PC-3 (cell line): Measurements from ENCODE around the gene HLA-G. TPM values are rescaled to one million over a fixed set of nuclear protein-coding genes. Genes with fewer than 3 reads are reported as not detected.
A peak's percentile ranks its signal among the peaks of the same experiment; 100 is the strongest.

Experiments
- ATAC-seq: fragments of 200-7000 bp; cut with Tn5 transposase; 2 replicates; pipeline ENCODE4 v1.9.1; 2020; ENCODE audit warnings: mild to moderate bottlenecking, moderate library complexity
- BruUV-seq: library from RNA; stranded (reverse); fragments of 400-500 nt; replicated peaks from 2 replicates; lab custom pipeline; 2021; lab: Mats Ljungman, UMichigan
- CTCF ChIA-PET: fragments of 300-600 bp; sonication (Branson Sonifier 250); formaldehyde crosslinking; loops from one replicate; lab custom pipeline; 2022; ENCODE audit warnings: antibody characterized with exemption; lab: Charles Lee
- POLR2A ChIA-PET: fragments of 300-600 bp; sonication (Branson Sonifier 250); formaldehyde crosslinking; loops from one replicate; lab custom pipeline; 2022; ENCODE audit warnings: antibody characterized with exemption; ENCODE audit not compliant: unreplicated experiment; lab: Charles Lee
- DNase-seq: peaks from one replicate; pipeline ENCODE4 v3.0.0-alpha.2; 2015
- H2AFZ ChIP-seq: fragments of 300-600 bp; sonication (generic); 2 replicates; pipeline ENCODE4 v1.6.0; 2016; ENCODE audit warnings: antibody characterized with exemption, low read length
- H3F3A ChIP-seq: fragments of 300-600 bp; sonication (generic); one replicate; pipeline ENCODE4 v1.6.0; 2017; ENCODE audit warnings: antibody characterized with exemption, low read length, control low read depth, mild to moderate bottlenecking; ENCODE audit not compliant: unreplicated experiment
- H3K27ac ChIP-seq: fragments of 300-600 bp; sonication (generic); 2 replicates; pipeline ENCODE4 v1.5.1; 2016; ENCODE audit warnings: mild to moderate bottlenecking, low read length
- H3K27me3 ChIP-seq: fragments of 300-600 bp; sonication (generic); 2 replicates; pipeline ENCODE4 v1.6.1; 2016; ENCODE audit warnings: low read length, mixed read lengths
- H3K36me3 ChIP-seq: fragments of 300-600 bp; sonication (generic); 2 replicates; pipeline ENCODE4 v1.6.1; 2016; ENCODE audit warnings: low read depth, mixed run types, low read length, mixed read lengths
- H3K4me1 ChIP-seq: fragments of 300-600 bp; sonication (generic); 2 replicates; pipeline ENCODE4 v1.5.1; 2016; ENCODE audit warnings: low read length; ENCODE audit not compliant: insufficient read depth
- H3K4me2 ChIP-seq: fragments of 300-600 bp; sonication (generic); 2 replicates; pipeline ENCODE4 v1.6.0; 2016; ENCODE audit warnings: low read length
- H3K4me3 ChIP-seq: fragments of 300-600 bp; sonication (generic); 2 replicates; pipeline ENCODE4 v1.5.1; 2016; ENCODE audit warnings: mild to moderate bottlenecking, low read length, mixed read lengths
- H3K79me2 ChIP-seq: fragments of 300-600 bp; sonication (generic); 2 replicates; pipeline ENCODE4 v1.6.1; 2017; ENCODE audit warnings: low read length, mixed read lengths
- H3K9ac ChIP-seq: fragments of 300-600 bp; sonication (generic); 2 replicates; pipeline ENCODE4 v1.6.0; 2016; ENCODE audit warnings: mild to moderate bottlenecking, low read length
- H3K9me2 ChIP-seq: fragments of 300-600 bp; sonication (generic); replicated peaks from 2 replicates; pipeline ENCODE4 v1.6.1; 2016; ENCODE audit warnings: mixed run types, low read length, mixed read lengths
- H3K9me3 ChIP-seq: fragments of 300-600 bp; sonication (generic); 2 replicates; pipeline ENCODE4 v1.6.1; 2016; ENCODE audit warnings: low read length, mixed read lengths
- H4K20me1 ChIP-seq: fragments of 300-600 bp; sonication (generic); 2 replicates; pipeline ENCODE4 v1.6.1; 2016; ENCODE audit warnings: low read length, mixed read lengths
- CTCF ChIP-seq: fragments of 300-600 bp; sonication (generic); conservative IDR thresholded peaks from 2 replicates; pipeline ENCODE4 v1.5.1; 2017; ENCODE audit warnings: antibody characterized with exemption, low read depth, mild to moderate bottlenecking, low read length
- EZH2 ChIP-seq: fragments of 300-600 bp; sonication (generic); IDR thresholded peaks from one replicate; pipeline ENCODE4 v1.6.1; 2017; ENCODE audit warnings: antibody characterized with exemption, mild to moderate bottlenecking, low read length; ENCODE audit not compliant: unreplicated experiment
- EZH2phosphoT487 ChIP-seq: fragments of 300-600 bp; sonication (generic); IDR thresholded peaks from 2 replicates; pipeline ENCODE4 v1.6.1; 2018; ENCODE audit warnings: mild to moderate bottlenecking, antibody characterized with exemption, low read length, borderline replicate concordance
- intact Hi-C: fragments of 100-400 bp; cut with micrococcal nuclease; formaldehyde crosslinking; loops from 2 replicates; pipeline ENCODE4 v1.9.0; 2023
- total RNA-seq: library from RNA; depleted of rRNA; stranded (reverse); fragments of >200 nt; gene quantifications from 2 replicates; pipeline ENCODE4 v1.2.3, GENCODE V29; 2014

Gene HLA-G
- total RNA-seq, 1 experiment from 2014 or later: not detected

GRCh38 chr6:29815118-29815750 is 12.4 kb upstream of the HLA-G start:
- intact Hi-C loops: no loop called here
- BruUV-seq: no TSS peak
- POLR2A ChIA-PET: no interaction called here
- Histone ChIP-seq H4K20me1 (no peaks in the 10 kb centered on the region), H3K4me3 (no peak overlapping the region), H3K27me3 (no peaks in the 10 kb centered on the region), H3K9me3 (no peaks in the 10 kb centered on the region), H3K4me2 (no peak overlapping the region), H3K9me2 (no peaks in the 10 kb centered on the region), H3K79me2 (no peaks in the 10 kb centered on the region), H3K9ac (no peak overlapping the region), H3K4me1 (peaks cover 8% of the 10 kb centered on the region; the same call in 1 of the 2 replicates), H3F3A (no peaks in the 10 kb centered on the region), H3K36me3 (no peaks in the 10 kb centered on the region), H3K27ac (no peak overlapping the region), H2AFZ (no peak overlapping the region)
- DNase-seq (no peak), ATAC-seq (no peak)
- CTCF ChIA-PET: no interaction called here
- TF ChIP-seq EZH2phosphoT487 (no peak), EZH2 (no peak), CTCF (no peak)

GRCh38 chr6:29816030-29816429 is 11.6 kb upstream of the HLA-G start:
- Histone ChIP-seq H3K4me3 (no peak overlapping the region), H4K20me1 (no peaks in the 10 kb centered on the region), H3K4me1 (peaks cover 8% of the 10 kb centered on the region; the same call in 1 of the 2 replicates), H3K9ac (no peak overlapping the region), H3K27me3 (no peaks in the 10 kb centered on the region), H3K9me3 (no peaks in the 10 kb centered on the region), H3K36me3 (no peaks in the 10 kb centered on the region), H3K27ac (no peak overlapping the region), H3F3A (no peaks in the 10 kb centered on the region), H3K4me2 (no peak overlapping the region), H3K79me2 (no peaks in the 10 kb centered on the region), H3K9me2 (no peaks in the 10 kb centered on the region), H2AFZ (no peak overlapping the region)
- BruUV-seq: no TSS peak
- peak; percentile 17 for DNase-seq
- ChIA-PET POLR2A (no interaction called here), CTCF (no interaction called here)
- intact Hi-C loops: no loop called here
- TF ChIP-seq EZH2 (no peak), CTCF (no peak), EZH2phosphoT487 (no peak)
- no peak for ATAC-seq

GRCh38 chr6:29818892-29819291 is 8.7 kb upstream of the HLA-G start:
- Histone ChIP-seq H3K4me3 (no peak overlapping the region), H3K4me2 (no peak overlapping the region), H3F3A (no peaks in the 10 kb centered on the region), H3K27me3 (no peaks in the 10 kb centered on the region), H4K20me1 (no peaks in the 10 kb centered on the region), H3K9me2 (no peaks in the 10 kb centered on the region), H3K27ac (no peak overlapping the region), H3K4me1 (peaks cover 3% of the 10 kb centered on the region; the same call in 1 of the 2 replicates), H3K9me3 (no peaks in the 10 kb centered on the region), H3K36me3 (no peaks in the 10 kb centered on the region), H2AFZ (no peak overlapping the region), H3K9ac (no peak overlapping the region), H3K79me2 (no peaks in the 10 kb centered on the region)
- no peak for TF ChIP-seq EZH2phosphoT487
- TF ChIP-seq EZH2: no peak
- no peak for TF ChIP-seq CTCF
- ChIA-PET CTCF (no interaction called here), POLR2A (no interaction called here)
- intact Hi-C loops: no loop called here
- ATAC-seq (no peak), DNase-seq (no peak)
- BruUV-seq: no TSS peak
